A549 treated with CpdA at 1 μM for 4 hours (cell line): ENCODE results near the gene RAB18. TPM values are rescaled to one million over a fixed set of nuclear protein-coding genes. Genes with fewer than 3 reads are reported as not detected.

Experiments
- total RNA-seq: library from RNA; stranded (reverse); fragments of 200-300 nt; extraction: Qiagen RNA extraction; gene quantifications from 5 replicates; pipeline ENCODE4 v1.2.3, GENCODE V29; 2022; ENCODE audit warnings: low read depth

Gene RAB18
- total RNA-seq: 79.6 to 90.8 TPM (median 83.9 TPM) in 5 replicates

GRCh38 chr10:27504007-27504807 is at the start of gene RAB18:
TSS of gene RAB18 (plus strand) at chr10:27504304. CDS start at chr10:27504370, 66 bp downstream.

Other genes starting within 250 kb of the RAB18 start
- not detected in 5 replicates for gene MKX, start 241.5 kb downstream of the RAB18 start, total RNA-seq